PC-9 (cell line): Measurements from ENCODE around the gene RET. TPM values are rescaled to one million over a fixed set of nuclear protein-coding genes. Genes with fewer than 3 reads are reported as not detected.

Experiments used
- BruUV-seq: library from RNA; stranded (reverse); fragments of 400-500 nt; replicated peaks from 2 replicates; lab custom pipeline; 2021; lab: Mats Ljungman, UMichigan
- CTCF ChIA-PET: fragments of 300-600 bp; sonication (Branson Sonifier 250); formaldehyde crosslinking; loops from one replicate; lab custom pipeline; 2022; ENCODE audit warnings: antibody characterized with exemption; lab: Charles Lee
- POLR2A ChIA-PET: fragments of 300-600 bp; sonication (Branson Sonifier 250); formaldehyde crosslinking; loops from one replicate; lab custom pipeline; 2022; ENCODE audit warnings: antibody characterized with exemption; ENCODE audit not compliant: unreplicated experiment; lab: Charles Lee
- DNase-seq, 2 experiments: peaks; one replicate each; pipeline versions ENCODE4 v3.0.0 to v3.0.0-alpha.2; 2015 to 2022; ENCODE audit warnings: mixed read lengths in 1 of 2
- H2AFZ ChIP-seq: fragments of 200-600 bp; sonication (generic); 2 replicates; pipeline ENCODE4 v1.8.1; 2017; ENCODE audit warnings: antibody characterized with exemption
- H3F3A ChIP-seq: fragments of 200-600 bp; sonication (generic); 2 replicates; pipeline ENCODE4 v1.8.1; 2017; ENCODE audit warnings: antibody characterized with exemption, mild to moderate bottlenecking, low read depth; ENCODE audit not compliant: insufficient read depth
- H3K27ac ChIP-seq: fragments of 200-600 bp; sonication (generic); 2 replicates; pipeline ENCODE4 v1.6.1; 2016; ENCODE audit warnings: mixed run types
- H3K27me3 ChIP-seq: fragments of 200-600 bp; sonication (generic); 2 replicates; pipeline ENCODE4 v1.6.1; 2016; ENCODE audit warnings: low read depth, mixed run types; ENCODE audit not compliant: insufficient read depth
- H3K36me3 ChIP-seq: fragments of 200-600 bp; sonication (generic); 2 replicates; pipeline ENCODE4 v1.6.1; 2016; ENCODE audit warnings: low read depth, mixed run types
- H3K4me1 ChIP-seq: fragments of 200-600 bp; sonication (generic); replicated peaks from 2 replicates; pipeline ENCODE4 v1.6.1; 2016; ENCODE audit warnings: mixed run types; ENCODE audit not compliant: insufficient read depth
- H3K4me2 ChIP-seq: fragments of 200-600 bp; sonication (generic); 2 replicates; pipeline ENCODE4 v1.6.1; 2017; ENCODE audit warnings: mixed run types
- H3K4me3 ChIP-seq: fragments of 200-600 bp; sonication (generic); 2 replicates; pipeline ENCODE4 v1.6.1; 2016; ENCODE audit warnings: mixed run types
- H3K79me2 ChIP-seq: fragments of 200-600 bp; sonication (generic); 2 replicates; pipeline ENCODE4 v1.6.1; 2017; ENCODE audit warnings: low read depth, mixed run types
- H3K9me2 ChIP-seq: fragments of 200-600 bp; sonication (generic); 2 replicates; pipeline ENCODE4 v1.8.1; 2017; ENCODE audit warnings: mild to moderate bottlenecking; ENCODE audit not compliant: insufficient read depth
- H3K9me3 ChIP-seq: fragments of 200-600 bp; sonication (generic); 2 replicates; pipeline ENCODE4 v1.8.1; 2016; ENCODE audit warnings: low read depth; ENCODE audit not compliant: insufficient read depth
- H4K20me1 ChIP-seq: fragments of 200-600 bp; sonication (generic); 2 replicates; pipeline ENCODE4 v1.8.1; 2017; ENCODE audit not compliant: insufficient read depth
- EZH2 ChIP-seq: fragments of 200-600 bp; sonication (generic); IDR thresholded peaks from 2 replicates; pipeline ENCODE4 v1.8.0; 2017; ENCODE audit warnings: antibody characterized with exemption, low read depth
- intact Hi-C: fragments of 100-400 bp; cut with micrococcal nuclease; formaldehyde crosslinking; loops from one replicate; pipeline ENCODE4 v1.10.0; 2022; ENCODE audit not compliant: unreplicated experiment
- total RNA-seq: library from RNA; stranded (reverse); gene quantifications from 2 replicates; pipeline ENCODE4 v1.2.3, GENCODE V29; 2021
- TF ChIP-seq, protein P1 (sequence below): fragments of 200-600 bp; sonication (generic); conservative IDR thresholded peaks from 2 replicates; pipeline ENCODE4 v1.6.1; 2017; ENCODE audit warnings: mixed run types, antibody characterized with exemption, mild to moderate bottlenecking, moderate library complexity

The RET gene
- total RNA-seq, 1 experiment from 2014 or later = not detected

DNA sequence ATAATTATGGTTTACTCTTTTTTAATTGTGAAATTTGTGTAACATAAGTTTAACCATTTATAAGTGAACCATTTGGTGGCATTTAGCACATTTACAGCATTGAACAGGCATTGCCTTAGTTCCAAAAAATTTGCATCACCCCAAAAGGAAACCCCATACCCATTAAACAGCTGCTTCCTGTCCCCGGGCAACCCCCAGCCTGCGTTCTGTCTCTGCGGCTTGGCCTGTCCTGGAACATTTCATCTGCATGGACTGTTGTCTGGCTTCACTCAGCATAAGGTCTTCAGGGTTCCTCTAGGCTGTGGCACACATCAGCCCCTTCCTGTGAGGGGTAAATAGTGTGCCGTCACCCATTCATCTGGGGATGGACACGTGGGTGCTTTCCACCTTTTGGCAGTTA lies 6.9 kb downstream of the RET start:
- no peak overlapping the region for H2AFZ ChIP-seq
- DNase-seq = no peak
- TF ChIP-seq, protein P1, sequence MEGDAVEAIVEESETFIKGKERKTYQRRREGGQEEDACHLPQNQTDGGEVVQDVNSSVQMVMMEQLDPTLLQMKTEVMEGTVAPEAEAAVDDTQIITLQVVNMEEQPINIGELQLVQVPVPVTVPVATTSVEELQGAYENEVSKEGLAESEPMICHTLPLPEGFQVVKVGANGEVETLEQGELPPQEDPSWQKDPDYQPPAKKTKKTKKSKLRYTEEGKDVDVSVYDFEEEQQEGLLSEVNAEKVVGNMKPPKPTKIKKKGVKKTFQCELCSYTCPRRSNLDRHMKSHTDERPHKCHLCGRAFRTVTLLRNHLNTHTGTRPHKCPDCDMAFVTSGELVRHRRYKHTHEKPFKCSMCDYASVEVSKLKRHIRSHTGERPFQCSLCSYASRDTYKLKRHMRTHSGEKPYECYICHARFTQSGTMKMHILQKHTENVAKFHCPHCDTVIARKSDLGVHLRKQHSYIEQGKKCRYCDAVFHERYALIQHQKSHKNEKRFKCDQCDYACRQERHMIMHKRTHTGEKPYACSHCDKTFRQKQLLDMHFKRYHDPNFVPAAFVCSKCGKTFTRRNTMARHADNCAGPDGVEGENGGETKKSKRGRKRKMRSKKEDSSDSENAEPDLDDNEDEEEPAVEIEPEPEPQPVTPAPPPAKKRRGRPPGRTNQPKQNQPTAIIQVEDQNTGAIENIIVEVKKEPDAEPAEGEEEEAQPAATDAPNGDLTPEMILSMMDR = no peak
- TF ChIP-seq EZH2 = no peak
- POLR2A ChIA-PET = no interaction called here
- no peaks in the 10 kb centered on the region for H3F3A ChIP-seq
- H3K4me3 ChIP-seq = no peak overlapping the region
- intact Hi-C loops = no loop called here
- no peaks in the 10 kb centered on the region for H3K36me3 ChIP-seq
- no peaks in the 10 kb centered on the region for H3K9me2 ChIP-seq
- H4K20me1 ChIP-seq = no peaks in the 10 kb centered on the region
- H3K4me2 ChIP-seq = no peak overlapping the region
- H3K4me1 ChIP-seq = no peaks in the 10 kb centered on the region
- no peaks in the 10 kb centered on the region for H3K9me3 ChIP-seq
- no peaks in the 10 kb centered on the region for H3K27me3 ChIP-seq
- CTCF ChIA-PET = no interaction called here
- H3K27ac ChIP-seq = no peak overlapping the region
- no TSS peak for BruUV-seq
- H3K79me2 ChIP-seq = no peaks in the 10 kb centered on the region

DNA sequence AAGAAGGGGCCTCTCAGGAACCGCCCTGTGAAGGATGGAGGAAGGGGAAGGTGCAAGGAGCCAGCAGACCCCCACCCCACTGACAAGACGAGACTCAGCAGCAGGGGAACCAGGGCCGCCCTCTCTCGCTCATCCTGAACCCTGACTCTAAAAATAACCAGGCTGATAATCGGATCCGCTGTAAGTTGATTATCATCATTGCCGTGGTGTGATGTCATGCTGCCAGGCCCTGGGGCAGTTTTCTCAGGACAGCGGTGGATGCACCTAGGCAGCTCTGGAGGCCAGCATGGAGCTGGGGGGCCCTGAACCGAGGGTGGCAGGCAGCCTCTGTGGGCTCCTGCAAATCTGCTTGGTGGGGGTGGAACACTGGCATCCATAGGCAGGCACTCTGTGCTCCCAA lies 7.9 kb downstream of the RET start:
- POLR2A ChIA-PET = no interaction called here
- TF ChIP-seq, protein P1 = no peak
- TF ChIP-seq EZH2 = no peak
- Histone ChIP-seq H3K27me3 (no peaks in the 10 kb centered on the region), H3K4me1 (no peaks in the 10 kb centered on the region), H4K20me1 (no peaks in the 10 kb centered on the region), H3K9me3 (no peaks in the 10 kb centered on the region), H2AFZ (no peak overlapping the region), H3K79me2 (no peaks in the 10 kb centered on the region), H3K36me3 (no peaks in the 10 kb centered on the region), H3K9me2 (no peaks in the 10 kb centered on the region), H3K27ac (no peak overlapping the region), H3K4me3 (no peak overlapping the region), H3K4me2 (no peak overlapping the region), H3F3A (no peaks in the 10 kb centered on the region)
- CTCF ChIA-PET = no interaction called here
- no peak for DNase-seq
- intact Hi-C loops = no loop called here
- no TSS peak for BruUV-seq

DNA sequence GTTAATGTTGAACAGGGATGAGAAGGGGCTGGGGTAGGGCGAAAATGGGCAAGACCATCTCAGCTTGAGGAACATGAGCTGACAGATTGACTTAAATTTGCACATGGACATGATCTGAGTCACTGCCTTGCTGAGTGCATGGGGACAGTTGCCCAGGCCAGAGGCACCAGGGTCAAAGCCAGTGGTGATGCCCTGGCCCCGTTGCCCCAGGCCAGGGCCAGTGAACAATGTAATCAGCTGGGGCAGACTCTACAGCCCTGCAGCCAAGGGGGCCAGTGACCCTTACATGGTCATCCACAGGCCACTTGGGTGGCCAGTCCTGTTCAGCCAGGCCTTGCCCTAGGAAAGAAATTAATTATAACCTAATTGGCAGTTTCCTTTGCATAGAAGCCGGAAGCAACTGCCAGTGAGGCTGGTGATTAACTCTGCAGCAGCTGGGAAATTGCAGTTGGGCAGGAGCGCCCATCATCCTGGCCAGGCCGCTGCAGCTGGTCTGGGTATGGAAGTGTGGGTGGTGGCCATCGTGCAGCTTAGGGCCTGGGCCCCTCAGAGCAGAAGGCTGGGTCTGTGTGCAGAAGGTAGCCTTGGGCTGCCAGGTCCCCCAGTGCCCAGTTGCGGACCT lies 9.6 kb downstream of the RET start:
- POLR2A ChIA-PET = no interaction called here
- no peak overlapping the region for H2AFZ ChIP-seq
- intact Hi-C loops = no loop called here
- TF ChIP-seq EZH2 = no peak
- TF ChIP-seq, protein P1 = no peak
- CTCF ChIA-PET = no interaction called here
- no peaks in the 10 kb centered on the region; the same call in 1 of the 2 replicates for H3K27me3 ChIP-seq
- BruUV-seq = no TSS peak
- no peaks in the 10 kb centered on the region for H3F3A ChIP-seq
- H3K4me2 ChIP-seq = no peak overlapping the region
- H4K20me1 ChIP-seq = no peaks in the 10 kb centered on the region
- H3K79me2 ChIP-seq = no peaks in the 10 kb centered on the region
- DNase-seq = no peak
- H3K4me3 ChIP-seq = no peak overlapping the region
- no peaks in the 10 kb centered on the region for H3K9me2 ChIP-seq
- H3K36me3 ChIP-seq = no peaks in the 10 kb centered on the region
- H3K9me3 ChIP-seq = no peaks in the 10 kb centered on the region
- no peak overlapping the region for H3K27ac ChIP-seq
- H3K4me1 ChIP-seq = no peaks in the 10 kb centered on the region
